Thoracic aorta (tissue), 2 donors: ENCODE results near the gene F2RL1. TPM values are rescaled to one million over a fixed set of nuclear protein-coding genes. Genes with fewer than 3 reads are reported as not detected.
"Not testable (repeated sequence)": the region's sequence is repeated elsewhere in the genome, so short reads cannot be mapped to it uniquely, and the experiment has no call there.

ENCODE experiments used
- ATAC-seq: fragments of 150-250 bp; one replicate; pipeline ENCODE4 v1.8.0; 2017; ENCODE audit warnings: low read depth; ENCODE audit not compliant: insufficient number of reproducible peaks, low FRiP score
- DNase-seq: peaks from one replicate; pipeline ENCODE4 v3.0.0-alpha.2; 2020; ENCODE audit warnings: low spot score
- H3K27ac ChIP-seq, 2 donors: fragments of 200-600 bp; sonication (generic); 1 replicate in 1 of 2; 2 replicates in 1 of 2; pipeline ENCODE4 v1.5.1; 2016; ENCODE audit warnings: mild to moderate bottlenecking in 2 of 2, moderate library complexity in 2 of 2
- H3K27me3 ChIP-seq: fragments of 200-600 bp; sonication (generic); replicated peaks from 2 replicates; pipeline ENCODE4 v1.6.0; 2016; ENCODE audit warnings: mild to moderate bottlenecking; ENCODE audit not compliant: insufficient read depth
- H3K36me3 ChIP-seq: fragments of 200-600 bp; sonication (generic); one replicate; pipeline ENCODE4 v1.5.1; 2016
- H3K4me1 ChIP-seq, 2 donors: fragments of 200-600 bp; sonication (generic); 1 replicate in 1 of 2; 2 replicates in 1 of 2; pipeline versions ENCODE4 v1.5.1 to v1.6.0; 2016; ENCODE audit warnings: low read depth in 2 of 2, mild to moderate bottlenecking in 1 of 2; ENCODE audit not compliant: control insufficient read depth in 1 of 2
- H3K4me3 ChIP-seq: fragments of 200-600 bp; sonication (generic); 2 replicates; pipeline ENCODE4 v1.5.1; 2016; ENCODE audit warnings: mild to moderate bottlenecking
- H3K9me3 ChIP-seq: fragments of 200-600 bp; sonication (generic); 2 replicates; pipeline ENCODE4 v1.5.1; 2016
- total RNA-seq, 2 donors: library from RNA; depleted of rRNA; stranded (reverse); fragments of >200 nt; gene quantifications; one replicate each; pipeline versions ENCODE4 v1.1.0 to v1.2.3, GENCODE V29; 2016
- TF ChIP-seq, protein P1 (sequence below): fragments of 200-600 bp; sonication (generic); IDR thresholded peaks from one replicate; pipeline ENCODE4 v1.5.1; 2019; ENCODE audit warnings: antibody characterized with exemption

F2RL1 gene, protein sequence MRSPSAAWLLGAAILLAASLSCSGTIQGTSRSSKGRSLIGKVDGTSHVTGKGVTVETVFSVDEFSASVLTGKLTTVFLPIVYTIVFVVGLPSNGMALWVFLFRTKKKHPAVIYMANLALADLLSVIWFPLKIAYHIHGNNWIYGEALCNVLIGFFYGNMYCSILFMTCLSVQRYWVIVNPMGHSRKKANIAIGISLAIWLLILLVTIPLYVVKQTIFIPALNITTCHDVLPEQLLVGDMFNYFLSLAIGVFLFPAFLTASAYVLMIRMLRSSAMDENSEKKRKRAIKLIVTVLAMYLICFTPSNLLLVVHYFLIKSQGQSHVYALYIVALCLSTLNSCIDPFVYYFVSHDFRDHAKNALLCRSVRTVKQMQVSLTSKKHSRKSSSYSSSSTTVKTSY
- total RNA-seq, result 1 to 10 TPM; 8.3 to 9.1 TPM

DNA sequence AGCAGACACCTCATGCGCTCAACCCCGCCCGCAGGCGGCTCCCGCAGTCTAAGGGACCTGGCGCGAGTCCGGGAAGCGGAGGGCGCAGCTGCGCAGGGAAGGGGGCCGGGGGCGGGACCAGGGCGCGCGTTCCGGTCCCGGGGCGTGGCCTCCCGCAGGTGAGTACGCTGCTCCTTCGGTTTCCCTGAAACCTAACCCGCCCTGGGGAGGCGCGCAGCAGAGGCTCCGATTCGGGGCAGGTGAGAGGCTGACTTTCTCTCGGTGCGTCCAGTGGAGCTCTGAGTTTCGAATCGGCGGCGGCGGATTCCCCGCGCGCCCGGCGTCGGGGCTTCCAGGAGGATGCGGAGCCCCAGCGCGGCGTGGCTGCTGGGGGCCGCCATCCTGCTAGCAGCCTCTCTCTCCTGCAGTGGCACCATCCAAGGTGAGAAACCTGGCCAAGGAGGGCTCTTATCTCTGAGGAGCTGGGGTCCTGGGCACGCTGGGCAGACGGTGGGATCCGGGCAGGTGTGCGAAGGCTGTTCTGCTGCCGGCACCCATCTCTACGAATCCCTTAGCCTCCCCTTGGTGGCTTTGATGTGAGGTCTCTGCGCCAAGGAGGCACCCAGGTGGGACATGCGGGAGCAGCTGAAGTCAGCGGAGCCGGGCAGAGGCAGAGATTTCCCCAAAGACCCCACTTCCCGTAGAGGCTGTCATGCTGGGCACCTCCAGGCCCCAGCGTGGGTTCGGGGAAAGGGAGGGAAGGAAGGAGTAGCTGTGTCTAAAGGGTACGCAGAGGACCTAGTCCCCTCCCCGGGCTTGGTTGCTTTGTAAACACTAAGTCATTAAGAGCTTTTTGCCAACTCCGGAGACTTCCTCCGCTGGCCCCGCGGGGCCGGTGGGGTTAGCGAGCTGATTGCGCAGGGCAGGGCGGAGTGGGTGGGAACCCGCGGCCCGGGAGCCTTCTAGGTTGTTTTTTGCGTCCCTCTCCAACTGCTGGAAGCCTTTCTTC lies at the start of gene F2RL1:
TSS of gene F2RL1 (plus strand) at position 187 of the 988 bp plus-strand sequence. CDS start at position 340, 153 bp downstream.
- ATAC-seq (no peak), DNase-seq (no peak)
- TF ChIP-seq, protein P1, sequence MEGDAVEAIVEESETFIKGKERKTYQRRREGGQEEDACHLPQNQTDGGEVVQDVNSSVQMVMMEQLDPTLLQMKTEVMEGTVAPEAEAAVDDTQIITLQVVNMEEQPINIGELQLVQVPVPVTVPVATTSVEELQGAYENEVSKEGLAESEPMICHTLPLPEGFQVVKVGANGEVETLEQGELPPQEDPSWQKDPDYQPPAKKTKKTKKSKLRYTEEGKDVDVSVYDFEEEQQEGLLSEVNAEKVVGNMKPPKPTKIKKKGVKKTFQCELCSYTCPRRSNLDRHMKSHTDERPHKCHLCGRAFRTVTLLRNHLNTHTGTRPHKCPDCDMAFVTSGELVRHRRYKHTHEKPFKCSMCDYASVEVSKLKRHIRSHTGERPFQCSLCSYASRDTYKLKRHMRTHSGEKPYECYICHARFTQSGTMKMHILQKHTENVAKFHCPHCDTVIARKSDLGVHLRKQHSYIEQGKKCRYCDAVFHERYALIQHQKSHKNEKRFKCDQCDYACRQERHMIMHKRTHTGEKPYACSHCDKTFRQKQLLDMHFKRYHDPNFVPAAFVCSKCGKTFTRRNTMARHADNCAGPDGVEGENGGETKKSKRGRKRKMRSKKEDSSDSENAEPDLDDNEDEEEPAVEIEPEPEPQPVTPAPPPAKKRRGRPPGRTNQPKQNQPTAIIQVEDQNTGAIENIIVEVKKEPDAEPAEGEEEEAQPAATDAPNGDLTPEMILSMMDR, result no peak
- H3K27ac ChIP-seq, result no peak within 1 kb of the TSS
- H3K36me3 ChIP-seq, result no peaks in the 10 kb centered on the region
- peak within 1 kb of the TSS; percentile 76 for H3K4me3 ChIP-seq
- peaks cover 0 to 23% of the 10 kb centered on the region in 2 donors for H3K4me1 ChIP-seq
- no peaks in the 10 kb centered on the region for H3K9me3 ChIP-seq
- no peaks in the 10 kb centered on the region for H3K27me3 ChIP-seq

DNA sequence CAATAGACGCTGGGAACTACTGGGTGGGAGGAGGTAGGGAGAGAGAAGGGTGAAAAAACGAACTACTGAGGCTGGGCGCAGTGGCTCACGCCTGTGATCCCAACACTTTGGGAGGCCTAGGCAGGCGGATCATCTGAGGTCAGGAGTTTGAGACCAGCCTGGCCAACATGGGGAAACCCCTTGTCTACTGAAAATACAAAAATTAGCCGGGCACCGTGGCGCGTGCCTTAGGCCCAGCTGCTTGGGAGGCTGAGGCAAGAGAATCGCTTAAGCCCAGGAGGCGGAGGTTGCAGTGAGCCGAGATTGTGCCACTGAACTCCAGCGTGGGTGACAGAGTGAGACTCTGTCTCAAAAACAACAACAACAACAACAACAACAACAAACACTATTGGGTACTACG lies 47.8 kb upstream of the F2RL1 start:
- not testable (repeated sequence) for DNase-seq, H3K36me3 ChIP-seq, H3K27me3 ChIP-seq, H3K4me3 ChIP-seq, H3K9me3 ChIP-seq, H3K27ac ChIP-seq, H3K4me1 ChIP-seq, ATAC-seq

DNA sequence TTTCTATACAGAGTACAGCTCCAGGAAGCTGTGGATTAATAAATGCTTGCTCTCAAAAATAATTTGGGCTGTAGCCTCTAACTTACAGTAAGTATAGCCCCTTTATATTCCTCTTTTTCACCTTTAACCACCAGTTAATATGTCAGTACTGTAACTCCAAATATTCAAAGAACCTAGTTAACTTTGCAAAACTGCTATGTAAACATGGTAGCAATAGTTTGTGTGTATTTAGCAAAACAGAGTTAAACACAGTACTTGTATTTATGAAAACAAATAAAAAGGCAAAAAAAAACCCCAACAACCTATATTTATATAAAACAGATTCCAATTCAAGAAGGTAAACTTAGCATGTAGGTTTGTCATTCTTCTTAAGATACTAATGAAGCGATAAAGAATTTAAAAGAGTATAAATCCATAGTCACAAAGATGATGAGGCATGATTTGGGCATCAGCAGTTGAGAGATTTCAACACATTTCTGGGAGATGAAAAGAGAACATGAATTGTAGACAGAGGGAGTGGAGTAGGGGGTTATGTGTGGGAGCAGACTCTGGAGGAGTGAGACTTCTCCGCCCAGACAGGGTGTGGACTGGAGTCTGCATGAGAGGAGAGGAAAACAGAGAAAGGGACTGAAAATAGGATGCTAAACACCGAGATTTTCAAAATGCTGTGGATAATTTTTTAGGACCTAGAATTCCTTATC lies 47.0 kb upstream of the F2RL1 start:
- Histone ChIP-seq H3K27me3 (no peaks in the 10 kb centered on the region), H3K4me3 (no peak overlapping the region), H3K9me3 (no peaks in the 10 kb centered on the region), H3K4me1 (no peaks in the 10 kb centered on the region), H3K27ac (no peak overlapping the region), H3K36me3 (no peaks in the 10 kb centered on the region)
- TF ChIP-seq, protein P1, result no peak
- DNase-seq, result no peak
- no peak for ATAC-seq

DNA sequence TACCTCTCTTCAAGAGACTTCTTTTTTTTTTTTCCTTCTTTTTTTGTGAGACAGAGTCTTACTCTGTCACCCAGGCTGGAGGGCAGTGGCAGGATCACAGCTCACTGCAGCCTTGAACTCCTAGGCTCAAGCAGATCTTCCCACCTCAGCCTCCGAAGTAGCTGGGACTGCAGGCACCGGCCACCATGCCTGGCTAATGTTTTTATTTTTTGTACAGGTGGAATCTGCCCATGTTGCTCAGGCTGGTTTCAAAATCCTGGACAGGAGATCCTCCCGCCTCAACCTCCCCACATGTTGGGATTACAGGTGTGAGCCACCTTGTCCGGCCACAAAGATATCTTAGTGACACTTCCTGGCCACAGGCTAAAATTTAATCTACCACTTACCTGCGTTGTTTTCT lies 42.9 kb upstream of the F2RL1 start:
- Histone ChIP-seq H3K27ac (no peak overlapping the region), H3K27me3 (no peaks in the 10 kb centered on the region), H3K9me3 (no peaks in the 10 kb centered on the region), H3K36me3 (no peaks in the 10 kb centered on the region), H3K4me3 (no peak overlapping the region), H3K4me1 (no peaks in the 10 kb centered on the region)
- DNase-seq (no peak), ATAC-seq (no peak)
- TF ChIP-seq, protein P1, result no peak

DNA sequence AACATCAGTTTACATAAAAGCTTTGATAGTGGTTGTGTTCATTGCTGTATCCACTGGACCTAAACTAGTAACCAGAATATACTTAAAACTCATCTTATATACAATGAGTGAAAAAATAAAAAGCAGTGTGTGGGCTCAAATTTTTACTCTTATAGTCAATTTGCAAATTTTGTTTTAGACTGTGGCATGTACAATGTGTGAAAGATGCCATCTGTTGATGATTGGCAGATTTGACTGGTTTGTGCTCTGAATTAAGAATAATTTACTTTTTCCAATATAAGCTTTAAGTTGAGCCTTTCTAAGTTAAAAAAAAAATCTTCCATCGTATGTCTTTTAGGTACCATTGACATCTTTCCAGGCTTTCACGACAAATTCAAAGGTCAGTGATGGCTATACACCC lies 42.4 kb upstream of the F2RL1 start:
- DNase-seq (no peak), ATAC-seq (no peak)
- no peak overlapping the region for H3K27ac ChIP-seq
- no peaks in the 10 kb centered on the region for H3K9me3 ChIP-seq
- H3K4me3 ChIP-seq, result no peak overlapping the region
- TF ChIP-seq, protein P1, result no peak
- H3K36me3 ChIP-seq, result no peaks in the 10 kb centered on the region
- no peaks in the 10 kb centered on the region for H3K4me1 ChIP-seq
- no peaks in the 10 kb centered on the region for H3K27me3 ChIP-seq

DNA sequence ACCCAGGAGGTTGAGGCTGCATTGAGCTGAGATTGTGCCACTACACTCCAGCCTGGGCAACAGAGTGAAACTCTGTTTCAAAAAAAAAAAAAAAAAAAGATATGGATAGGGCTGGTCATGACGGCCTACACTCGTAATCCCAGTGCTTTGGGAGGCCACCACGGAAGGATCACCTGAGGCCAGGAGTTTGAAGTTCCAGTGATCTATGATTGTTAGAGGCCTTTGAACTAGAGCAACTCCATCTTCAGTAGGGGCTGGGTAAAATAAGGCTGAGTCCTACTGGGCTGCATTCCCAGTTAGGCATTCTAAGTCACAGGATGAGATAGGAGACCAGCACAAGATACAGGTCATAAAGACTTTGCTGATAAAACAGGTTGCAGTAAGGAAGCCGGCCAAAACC lies 38.2 kb upstream of the F2RL1 start:
- not testable (repeated sequence) for H3K27ac ChIP-seq, H3K36me3 ChIP-seq, H3K4me1 ChIP-seq, H3K9me3 ChIP-seq, H3K27me3 ChIP-seq, H3K4me3 ChIP-seq, ATAC-seq, DNase-seq
